Measurements from ENCODE around the gene ORAI2.
A peak's percentile ranks its signal among the peaks of the same experiment; 100 is the strongest.

ORAI2 gene

GRCh38 chr7:102433219-102434038 is at the start of gene ORAI2:
TSS of gene ORAI2 (plus strand) at chr7:102433575. CDS start at chr7:102438957, 5,382 bp downstream.
- peak within 1 kb of the TSS; percentile 57 to 72 for H3K27ac ChIP-seq
- TF ChIP-seq CTCF (IDR thresholded peaks at IDR 0.05) = no peak
- intact Hi-C loops (cut with DNase I; ENCODE audit: low total_unique reads) = no loop called here

GRCh38 chr7:102387064-102387463 is 46.3 kb upstream of the ORAI2 start:
- Histone ChIP-seq H3K36me3 (peaks cover 0 to 40% (median 0%) of the 10 kb centered on the region in 3 donors), H3K27ac (no peak overlapping the region), H3K4me1 (no peaks in the 10 kb centered on the region), H3K27me3 (no peaks in the 10 kb centered on the region), H3K4me3 (no peak overlapping the region), H3K9me3 (no peaks in the 10 kb centered on the region)
- intact Hi-C loops (cut with DNase I; ENCODE audit: low total_unique reads) = no loop called here
- no peak for DNase-seq
- TF ChIP-seq CTCF (IDR thresholded peaks at IDR 0.05) = no peak

More at GRCh38 chr7:102433219-102434038, at the start of gene ORAI2:
- peak; percentile 62 to 84 for DNase-seq
- H3K9me3 ChIP-seq = no peaks in the 10 kb centered on the region
- H3K36me3 ChIP-seq = no peaks in the 10 kb centered on the region
- no peaks in the 10 kb centered on the region for H3K27me3 ChIP-seq
- H3K4me3 ChIP-seq = peak within 1 kb of the TSS; percentile 62 to 63
- peaks cover 0 to 24% (median 14%) of the 10 kb centered on the region in 4 donors for H3K4me1 ChIP-seq

- TF ChIP-seq CTCF (IDR thresholded peaks at IDR 0.05) = no peak
- no peaks in the 10 kb centered on the region for H3K27me3 ChIP-seq
- no peaks in the 10 kb centered on the region for H3K4me1 ChIP-seq
- intact Hi-C loops (cut with DNase I; ENCODE audit: low total_unique reads) = loop anchor here (2.0 kb wide), 1 partner anchor 111 kb away; no protein-coding TSS in a partner anchor
- peaks cover 0 to 36% (median 0%) of the 10 kb centered on the region in 3 donors for H3K36me3 ChIP-seq
- H3K4me3 ChIP-seq = no peak overlapping the region
- H3K27ac ChIP-seq = no peak overlapping the region
- no peak for DNase-seq
- H3K9me3 ChIP-seq = no peaks in the 10 kb centered on the region
These were observed 43.6 kb upstream of the ORAI2 start for GRCh38 chr7:102389810-102390209.

GRCh38 chr7:102390697-102391484 is 42.5 kb upstream of the ORAI2 start:
- peak; percentile 75 to 84 for DNase-seq
- H3K9me3 ChIP-seq = no peaks in the 10 kb centered on the region
- intact Hi-C loops (cut with DNase I; ENCODE audit: low total_unique reads) = loop anchor here (2.0 kb wide), 1 partner anchor 112 kb away; no protein-coding TSS in a partner anchor
- H3K27me3 ChIP-seq = no peaks in the 10 kb centered on the region
- peaks cover 0 to 5% (median 0%) of the 10 kb centered on the region in 4 donors for H3K4me1 ChIP-seq
- no peak overlapping the region for H3K27ac ChIP-seq
- peak; percentile 80 to 91 for TF ChIP-seq CTCF (IDR thresholded peaks at IDR 0.05)
- no peak overlapping the region for H3K4me3 ChIP-seq
- H3K36me3 ChIP-seq = peaks cover 0 to 28% (median 0%) of the 10 kb centered on the region in 3 donors

- Histone ChIP-seq H3K27ac (no peak overlapping the region), H3K4me3 (no peak overlapping the region), H3K36me3 (peaks cover 0 to 20% (median 0%) of the 10 kb centered on the region in 3 donors), H3K9me3 (no peaks in the 10 kb centered on the region), H3K4me1 (peaks cover 0 to 12% (median 6%) of the 10 kb centered on the region in 4 donors), H3K27me3 (no peaks in the 10 kb centered on the region)
- no peak for DNase-seq
- no peak for TF ChIP-seq CTCF (IDR thresholded peaks at IDR 0.05)
- intact Hi-C loops (cut with DNase I; ENCODE audit: low total_unique reads) = loop anchor here (2.0 kb wide), 1 partner anchor 108 kb away; no protein-coding TSS in a partner anchor
These were observed 41.0 kb upstream of the ORAI2 start for GRCh38 chr7:102392330-102392729.

All from tibial artery (tissue), 4 donors.